ENCODE data around the gene MLANA.

The MLANA gene

GRCh38 chr9:5864446-5864845 is 26.2 kb upstream of the MLANA start:
- no peak for DNase-seq (ENCODE audit: extremely low read depth, insufficient read length)
- TF ChIP-seq CTCF (IDR thresholded peaks at IDR 0.05; ENCODE audit: insufficient read depth, low read length, poor library complexity, severe bottlenecking), result no peak
- Histone ChIP-seq H3K36me3 (ENCODE audit: control insufficient read depth, insufficient read depth, low read length) (no peaks in the 10 kb centered on the region), H3K4me3 (replicated peaks; ENCODE audit: low read depth, low read length) (no peak overlapping the region), H3K27me3 (replicated peaks; ENCODE audit: control insufficient read depth, insufficient read depth, low read length) (no peaks in the 10 kb centered on the region)

GRCh38 chr9:5866272-5866671 is 24.4 kb upstream of the MLANA start:
- Histone ChIP-seq H3K27me3 (replicated peaks; ENCODE audit: control insufficient read depth, insufficient read depth, low read length) (no peaks in the 10 kb centered on the region), H3K36me3 (ENCODE audit: control insufficient read depth, insufficient read depth, low read length) (no peaks in the 10 kb centered on the region), H3K4me3 (replicated peaks; ENCODE audit: low read depth, low read length) (no peak overlapping the region)
- DNase-seq (ENCODE audit: extremely low read depth, insufficient read length), result no peak
- no peak for TF ChIP-seq CTCF (IDR thresholded peaks at IDR 0.05; ENCODE audit: insufficient read depth, low read length, poor library complexity, severe bottlenecking)

GRCh38 chr9:5866685-5867084 is 24.0 kb upstream of the MLANA start:
- no peak for TF ChIP-seq CTCF (IDR thresholded peaks at IDR 0.05; ENCODE audit: insufficient read depth, low read length, poor library complexity, severe bottlenecking)
- no peak for DNase-seq (ENCODE audit: extremely low read depth, insufficient read length)
- H3K36me3 ChIP-seq (ENCODE audit: control insufficient read depth, insufficient read depth, low read length), result no peaks in the 10 kb centered on the region
- H3K27me3 ChIP-seq (replicated peaks; ENCODE audit: control insufficient read depth, insufficient read depth, low read length), result no peaks in the 10 kb centered on the region
- no peak overlapping the region for H3K4me3 ChIP-seq (replicated peaks; ENCODE audit: low read depth, low read length)

GRCh38 chr9:5868235-5868634 is 22.5 kb upstream of the MLANA start:
- no peak overlapping the region for H3K4me3 ChIP-seq (replicated peaks; ENCODE audit: low read depth, low read length)
- no peak for TF ChIP-seq CTCF (IDR thresholded peaks at IDR 0.05; ENCODE audit: insufficient read depth, low read length, poor library complexity, severe bottlenecking)

GRCh38 chr9:5869315-5870019 is 21.2 kb upstream of the MLANA start:
- no peak for DNase-seq (ENCODE audit: extremely low read depth, insufficient read length)
- Histone ChIP-seq H3K4me3 (replicated peaks; ENCODE audit: low read depth, low read length) (no peak overlapping the region), H3K27me3 (replicated peaks; ENCODE audit: control insufficient read depth, insufficient read depth, low read length) (no peaks in the 10 kb centered on the region), H3K36me3 (ENCODE audit: control insufficient read depth, insufficient read depth, low read length) (no peaks in the 10 kb centered on the region)
- peak; percentile 84 for TF ChIP-seq CTCF (IDR thresholded peaks at IDR 0.05; ENCODE audit: insufficient read depth, low read length, poor library complexity, severe bottlenecking)

More at GRCh38 chr9:5868235-5868634, 22.5 kb upstream of the MLANA start:
- Histone ChIP-seq H3K27me3 (replicated peaks; ENCODE audit: control insufficient read depth, insufficient read depth, low read length) (no peaks in the 10 kb centered on the region), H3K36me3 (ENCODE audit: control insufficient read depth, insufficient read depth, low read length) (no peaks in the 10 kb centered on the region)
- DNase-seq (ENCODE audit: extremely low read depth, insufficient read length), result no peak

- DNase-seq (ENCODE audit: extremely low read depth, insufficient read length), result no peak
- Histone ChIP-seq H3K4me3 (replicated peaks; ENCODE audit: low read depth, low read length) (no peak overlapping the region), H3K27me3 (replicated peaks; ENCODE audit: control insufficient read depth, insufficient read depth, low read length) (no peaks in the 10 kb centered on the region), H3K36me3 (ENCODE audit: control insufficient read depth, insufficient read depth, low read length) (no peaks in the 10 kb centered on the region)
- TF ChIP-seq CTCF (IDR thresholded peaks at IDR 0.05; ENCODE audit: insufficient read depth, low read length, poor library complexity, severe bottlenecking), result no peak
Measured at GRCh38 chr9:5870020-5870339, 20.7 kb upstream of the MLANA start.

Data from GM06990 (cell line).